Osteoblast (primary cell): ENCODE results near the gene CYP3A4. TPM values are rescaled to one million over a fixed set of nuclear protein-coding genes. Genes with fewer than 3 reads are reported as not detected.

Source experiments
- DNase-seq: peaks from one replicate; pipeline ENCODE4 v3.0.0; 2011; ENCODE audit warnings: low spot score, mixed read lengths; ENCODE audit not compliant: insufficient read length; ENCODE audit errors: missing footprints
- H2AFZ ChIP-seq: 2 replicates; pipeline ENCODE4 v1.6.0; 2011; ENCODE audit warnings: mild to moderate bottlenecking, low read length
- H3K27ac ChIP-seq: 2 replicates; pipeline ENCODE4 v1.5.1; 2011; ENCODE audit warnings: mild to moderate bottlenecking, low read depth, low read length, moderate library complexity
- H3K27me3 ChIP-seq: 2 replicates; pipeline ENCODE4 v1.6.0; 2012; ENCODE audit warnings: mild to moderate bottlenecking, control low read depth, inconsistent platforms, low read length, moderate library complexity; ENCODE audit not compliant: insufficient read depth
- H3K36me3 ChIP-seq: 2 replicates; pipeline ENCODE4 v1.5.1; 2011; ENCODE audit warnings: mild to moderate bottlenecking, low read length, control low read depth, moderate library complexity; ENCODE audit not compliant: insufficient read depth
- H3K4me1 ChIP-seq: 2 replicates; pipeline ENCODE4 v1.5.1; 2011; ENCODE audit warnings: mild to moderate bottlenecking, low read length, control low read depth, moderate library complexity; ENCODE audit not compliant: insufficient read depth
- H3K4me2 ChIP-seq: 2 replicates; pipeline ENCODE4 v1.6.0; 2011; ENCODE audit warnings: mild to moderate bottlenecking, low read length; ENCODE audit not compliant: insufficient read depth
- H3K4me3 ChIP-seq: fragments of 200-600 bp; sonication (generic); 3 replicates; pipeline ENCODE4 v1.5.1; 2012; ENCODE audit warnings: mild to moderate bottlenecking, low read length, inconsistent platforms; ENCODE audit not compliant: insufficient read depth
- H3K79me2 ChIP-seq: 2 replicates; pipeline ENCODE4 v1.6.0; 2012; ENCODE audit warnings: mild to moderate bottlenecking, low read length, control low read depth, inconsistent platforms; ENCODE audit not compliant: insufficient read depth
- H3K9me3 ChIP-seq: 2 replicates; pipeline ENCODE4 v1.5.1; 2011; ENCODE audit warnings: low read depth, low read length, control low read depth
- H4K20me1 ChIP-seq: 2 replicates; pipeline ENCODE4 v1.6.0; 2012; ENCODE audit warnings: mild to moderate bottlenecking, low read length, control low read depth; ENCODE audit not compliant: insufficient read depth
- CTCF ChIP-seq: IDR thresholded peaks from 2 replicates; pipeline ENCODE4 v1.5.1; 2011; ENCODE audit warnings: mild to moderate bottlenecking, low read depth, low read length, moderate library complexity; ENCODE audit errors: extremely low read depth
- total RNA-seq: library from RNA; depleted of rRNA; stranded (reverse); fragments of >200 nt; gene quantifications from 2 replicates; pipeline ENCODE4 v1.2.3, GENCODE V29; 2012

Gene CYP3A4
- total RNA-seq, 1 donor, result not detected

GRCh38 chr7:99829524-99830160 is 45.7 kb upstream of the CYP3A4 start:
- peaks cover 53% of the 10 kb centered on the region for H3K27me3 ChIP-seq
- H3K27ac ChIP-seq, result no peak overlapping the region
- DNase-seq, result no peak
- no peaks in the 10 kb centered on the region for H3K4me1 ChIP-seq
- no peaks in the 10 kb centered on the region for H3K9me3 ChIP-seq
- no peaks in the 10 kb centered on the region for H3K36me3 ChIP-seq
- H4K20me1 ChIP-seq, result no peaks in the 10 kb centered on the region
- TF ChIP-seq CTCF, result no peak
- no peak overlapping the region for H3K4me3 ChIP-seq
- H3K4me2 ChIP-seq, result no peak overlapping the region
- H3K79me2 ChIP-seq, result no peaks in the 10 kb centered on the region
- no peak overlapping the region for H2AFZ ChIP-seq

GRCh38 chr7:99828811-99829210 is 44.8 kb upstream of the CYP3A4 start:
- no peaks in the 10 kb centered on the region for H4K20me1 ChIP-seq
- no peak overlapping the region for H3K27ac ChIP-seq
- H3K4me2 ChIP-seq, result no peak overlapping the region
- peaks cover 53% of the 10 kb centered on the region for H3K27me3 ChIP-seq
- no peak overlapping the region for H2AFZ ChIP-seq
- no peaks in the 10 kb centered on the region for H3K9me3 ChIP-seq
- H3K36me3 ChIP-seq, result no peaks in the 10 kb centered on the region
- H3K4me3 ChIP-seq, result no peak overlapping the region
- no peaks in the 10 kb centered on the region for H3K4me1 ChIP-seq
- no peaks in the 10 kb centered on the region for H3K79me2 ChIP-seq
- no peak for TF ChIP-seq CTCF
- DNase-seq, result no peak

- no peak for DNase-seq
- peaks cover 44% of the 10 kb centered on the region for H3K27me3 ChIP-seq
- H3K27ac ChIP-seq, result no peak overlapping the region
- no peak for TF ChIP-seq CTCF
- no peaks in the 10 kb centered on the region for H3K79me2 ChIP-seq
- H2AFZ ChIP-seq, result no peak overlapping the region
- no peak overlapping the region for H3K4me2 ChIP-seq
- no peaks in the 10 kb centered on the region for H3K4me1 ChIP-seq
- no peaks in the 10 kb centered on the region for H3K9me3 ChIP-seq
- H3K36me3 ChIP-seq, result no peaks in the 10 kb centered on the region
- H3K4me3 ChIP-seq, result no peak overlapping the region
- H4K20me1 ChIP-seq, result no peaks in the 10 kb centered on the region
Observed at GRCh38 chr7:99827040-99827778, 43.2 kb upstream of the CYP3A4 start.

GRCh38 chr7:99825873-99826272 is 41.9 kb upstream of the CYP3A4 start:
- Histone ChIP-seq H3K4me2 (no peak overlapping the region), H3K4me1 (no peaks in the 10 kb centered on the region), H3K79me2 (no peaks in the 10 kb centered on the region), H3K27me3 (peaks cover 52% of the 10 kb centered on the region), H2AFZ (no peak overlapping the region), H3K9me3 (no peaks in the 10 kb centered on the region), H3K27ac (no peak overlapping the region), H4K20me1 (no peaks in the 10 kb centered on the region), H3K36me3 (no peaks in the 10 kb centered on the region), H3K4me3 (no peak overlapping the region)
- TF ChIP-seq CTCF, result no peak
- no peak for DNase-seq
